ENCODE results near the gene TMEM150A. TPM values are rescaled to one million over a fixed set of nuclear protein-coding genes. Genes with fewer than 3 reads are reported as not detected.
A peak's percentile ranks its signal among the peaks of the same experiment; 100 is the strongest.

TMEM150A gene
- total RNA-seq, 1 experiment from 2014 or later, result 19.3 TPM

DNA sequence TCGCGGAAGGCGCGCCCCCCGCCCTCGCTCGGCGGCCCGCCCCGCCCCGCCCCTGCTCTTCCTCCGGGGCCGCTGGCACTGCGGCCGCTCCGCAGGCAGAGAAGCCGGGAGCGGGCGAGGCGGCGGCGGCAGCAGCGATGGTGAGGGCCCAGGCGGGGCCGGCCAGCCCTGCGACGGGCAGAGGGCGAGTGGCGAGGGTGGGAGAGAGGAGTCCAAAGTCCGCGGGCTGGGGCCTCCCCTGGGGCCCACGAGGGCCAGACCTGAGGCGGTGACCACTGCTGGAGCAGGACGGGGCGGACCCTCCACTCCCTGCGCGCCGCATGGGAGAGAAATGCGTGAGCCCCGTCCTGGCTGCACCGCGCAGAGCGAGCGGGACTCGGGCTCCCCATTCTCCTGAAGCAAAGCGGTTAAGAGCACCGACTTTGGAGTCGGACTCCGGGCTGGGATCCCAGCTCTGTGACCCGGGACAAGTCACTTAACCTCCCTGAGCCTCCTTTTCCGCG, 18.1 kb downstream of the TMEM150A start, which contains the start of gene VAMP5:
TSS of gene VAMP5 (plus strand) at position 78 of the 503 bp plus-strand sequence. CDS start at position 138, 60 bp downstream.
- Histone ChIP-seq H3K27me3 (ENCODE audit: insufficient read depth, low read length) (peaks cover 5% of the 10 kb centered on the region; the same call in 1 of the 2 replicates), H3K9me3 (ENCODE audit: control insufficient read depth, low read depth, low read length) (no peaks in the 10 kb centered on the region), H3K23me2 (ENCODE audit: insufficient read length, low read depth, low read length, poor library complexity, severe bottlenecking) (peaks cover 7% of the 10 kb centered on the region), H3K9ac (ENCODE audit: extremely low read depth, insufficient read length, low read length) (no peak within 1 kb of the TSS), H3K4me2 (ENCODE audit: insufficient read depth, insufficient read length, low read length) (peak within 1 kb of the TSS; percentile 48), H4K20me1 (ENCODE audit: control insufficient read depth, insufficient read depth, insufficient read length) (no peaks in the 10 kb centered on the region), H4K8ac (replicated peaks; ENCODE audit: insufficient read length, low read depth, low read length) (no peak within 1 kb of the TSS), H3K23ac (ENCODE audit: insufficient read length, low read depth, low read length) (no peak within 1 kb of the TSS), H3K14ac (ENCODE audit: insufficient read depth, low read length) (no peak within 1 kb of the TSS), H3K4me1 (ENCODE audit: insufficient read depth, low read length) (no peaks in the 10 kb centered on the region; the same call in 1 of the 2 replicates), H2BK12ac (ENCODE audit: insufficient read length, low read depth, low read length) (no peak within 1 kb of the TSS), H3K79me2 (ENCODE audit: insufficient read depth, low read length) (no peaks in the 10 kb centered on the region), H2AFZ (ENCODE audit: low read length) (no peak within 1 kb of the TSS), H3K79me1 (ENCODE audit: insufficient read depth, low read depth, low read length, poor library complexity, severe bottlenecking) (no peaks in the 10 kb centered on the region), H2BK20ac (ENCODE audit: low read depth, low read length, poor library complexity, severe bottlenecking) (no peak within 1 kb of the TSS), H4K5ac (ENCODE audit: insufficient read length, low read depth, low read length) (no peak within 1 kb of the TSS), H2BK15ac (ENCODE audit: low read depth, low read length) (no peak within 1 kb of the TSS), H3K18ac (ENCODE audit: insufficient read length, low read depth, low read length) (no peak within 1 kb of the TSS), H3T11ph (ENCODE audit: low read length) (no peak within 1 kb of the TSS), H3K56ac (ENCODE audit: insufficient read length, low read depth, low read length) (no peak within 1 kb of the TSS), H2BK5ac (ENCODE audit: insufficient read length, low read length) (no peak within 1 kb of the TSS), H4K91ac (ENCODE audit: insufficient read length, low read depth, low read length) (no peak within 1 kb of the TSS), H3K27ac (ENCODE audit: insufficient read length, low read depth, low read length) (no peak within 1 kb of the TSS), H3K4ac (ENCODE audit: low read depth, low read length) (no peak within 1 kb of the TSS), H2AK5ac (ENCODE audit: insufficient read length, low read length) (no peak within 1 kb of the TSS), H2BK120ac (ENCODE audit: low read depth, low read length, poor library complexity, severe bottlenecking) (no peak within 1 kb of the TSS)
- H3K9me3 Mint-ChIP-seq, result no peaks in the 10 kb centered on the region; a peak in 1 of 5 replicates
- no peak within 1 kb of the TSS for H3K27ac Mint-ChIP-seq
- H3K27me3 Mint-ChIP-seq (ENCODE audit: low read depth), result peaks cover 20% of the 10 kb centered on the region
- no peak for TF ChIP-seq CTCF (conservative IDR thresholded peaks at IDR 0.05)
- no peaks in the 10 kb centered on the region; a peak in 2 of 7 replicates for H3K36me3 Mint-ChIP-seq (ENCODE audit: insufficient read depth in 1 of 3, low read depth in 3 of 3)
- WGBS (ENCODE audit: extremely low coverage, insufficient read length, low lambda C conversion rate), result no CpG with 5 or more reads among the region's 52 CpGs
- DNase-seq, result peak; percentile 37
- H3K4me3 Mint-ChIP-seq, result peak within 1 kb of the TSS in 1 of 2 experiments; percentile 17; a peak in 1 of 5 replicates
- peaks cover 3 to 5% of the 10 kb centered on the region in 2 experiments for H3K4me1 Mint-ChIP-seq

All from H9 (cell line).